Measurements from ENCODE around the gene SYS1.
A peak's percentile ranks its signal among the peaks of the same experiment; 100 is the strongest.

Gene SYS1

GRCh38 chr20:45373353-45374100, 10.6 kb downstream of the SYS1 start:
- Histone ChIP-seq H3K4me1 (ENCODE audit: control insufficient read depth in 1 of 2, insufficient read depth in 1 of 2, low read depth in 1 of 2, low read length in 1 of 2) (peaks cover 24 to 29% of the 10 kb centered on the region in 2 experiments), H3K4me3 (ENCODE audit: low read depth in 1 of 2, low read length in 1 of 2) (peak overlapping the region; percentile 63), H3K9me3 (no peaks in the 10 kb centered on the region), H3K27ac (peak overlapping the region; percentile 50), H3K36me3 (no peaks in the 10 kb centered on the region), H3K27me3 (peaks cover 10% of the 10 kb centered on the region)
- TF ChIP-seq CTCF (IDR thresholded peaks at IDR 0.05): peak; percentile 86

GRCh38 chr20:45374101-45374467, 11.1 kb downstream of the SYS1 start:
- no peak overlapping the region for H3K27ac ChIP-seq
- no peak for TF ChIP-seq CTCF (IDR thresholded peaks at IDR 0.05)
- H3K4me3 ChIP-seq (ENCODE audit: low read depth in 1 of 2, low read length in 1 of 2): peak overlapping the region; percentile 63
- H3K27me3 ChIP-seq: peaks cover 10% of the 10 kb centered on the region
- H3K9me3 ChIP-seq: no peaks in the 10 kb centered on the region
- peaks cover 18 to 24% of the 10 kb centered on the region in 2 experiments for H3K4me1 ChIP-seq (ENCODE audit: control insufficient read depth in 1 of 2, insufficient read depth in 1 of 2, low read depth in 1 of 2, low read length in 1 of 2)
- no peaks in the 10 kb centered on the region for H3K36me3 ChIP-seq

DNA sequence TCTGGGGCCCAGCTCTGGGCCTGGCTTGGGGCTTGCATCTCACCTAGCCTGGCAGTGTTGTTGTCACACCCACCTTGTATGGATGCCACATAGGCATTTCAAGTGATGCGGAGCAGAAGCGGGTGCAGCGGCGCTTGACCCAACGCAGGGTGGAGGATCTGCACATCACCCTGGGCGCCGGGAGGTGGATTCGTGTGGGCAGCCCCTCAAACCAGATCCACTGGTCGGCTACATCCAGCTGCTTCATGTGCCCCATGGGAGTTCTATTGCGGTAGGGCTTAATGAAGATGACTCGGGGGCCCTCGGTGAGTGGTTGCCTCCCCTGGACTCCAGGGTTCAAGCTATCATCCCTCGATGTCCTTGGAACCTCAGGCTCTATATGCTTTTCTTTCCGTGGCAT, 12.0 kb downstream of the SYS1 start:
- H3K27me3 ChIP-seq: peaks cover 10% of the 10 kb centered on the region
- H3K27ac ChIP-seq: no peak overlapping the region
- no peak overlapping the region for H3K4me3 ChIP-seq (ENCODE audit: low read depth in 1 of 2, low read length in 1 of 2)
- no peak for TF ChIP-seq CTCF (IDR thresholded peaks at IDR 0.05)
- H3K9me3 ChIP-seq: no peaks in the 10 kb centered on the region
- peaks cover 17 to 19% of the 10 kb centered on the region in 2 experiments for H3K4me1 ChIP-seq (ENCODE audit: control insufficient read depth in 1 of 2, insufficient read depth in 1 of 2, low read depth in 1 of 2, low read length in 1 of 2)
- H3K36me3 ChIP-seq: no peaks in the 10 kb centered on the region

DNA sequence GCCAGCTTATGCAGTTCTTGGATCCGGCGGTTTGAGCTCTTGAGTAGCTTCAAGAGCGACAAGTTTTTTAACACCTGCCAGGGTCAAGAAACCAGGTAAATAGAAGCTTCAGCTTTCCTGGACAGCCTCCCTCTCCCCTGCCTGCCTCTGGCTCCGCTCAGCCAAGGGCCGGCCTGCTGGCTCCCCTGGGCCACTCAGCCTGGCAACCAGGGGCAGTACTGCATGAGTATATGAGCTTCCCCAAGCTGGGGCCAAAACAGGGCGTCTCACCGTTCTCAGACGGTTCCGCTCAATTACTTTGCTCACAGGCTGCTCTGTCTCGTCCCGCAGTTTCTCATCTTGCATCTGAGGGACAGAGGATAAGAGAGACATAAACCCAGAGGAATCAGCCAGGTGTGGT, 14.3 kb downstream of the SYS1 start:
- peaks cover 17 to 18% of the 10 kb centered on the region in 2 experiments for H3K4me1 ChIP-seq (ENCODE audit: control insufficient read depth in 1 of 2, insufficient read depth in 1 of 2, low read depth in 1 of 2, low read length in 1 of 2)
- H3K36me3 ChIP-seq: no peaks in the 10 kb centered on the region
- H3K4me3 ChIP-seq (ENCODE audit: low read depth in 1 of 2, low read length in 1 of 2): no peak overlapping the region
- TF ChIP-seq CTCF (IDR thresholded peaks at IDR 0.05): no peak
- H3K9me3 ChIP-seq: no peaks in the 10 kb centered on the region
- H3K27ac ChIP-seq: no peak overlapping the region
- peaks cover 10% of the 10 kb centered on the region for H3K27me3 ChIP-seq

DNA sequence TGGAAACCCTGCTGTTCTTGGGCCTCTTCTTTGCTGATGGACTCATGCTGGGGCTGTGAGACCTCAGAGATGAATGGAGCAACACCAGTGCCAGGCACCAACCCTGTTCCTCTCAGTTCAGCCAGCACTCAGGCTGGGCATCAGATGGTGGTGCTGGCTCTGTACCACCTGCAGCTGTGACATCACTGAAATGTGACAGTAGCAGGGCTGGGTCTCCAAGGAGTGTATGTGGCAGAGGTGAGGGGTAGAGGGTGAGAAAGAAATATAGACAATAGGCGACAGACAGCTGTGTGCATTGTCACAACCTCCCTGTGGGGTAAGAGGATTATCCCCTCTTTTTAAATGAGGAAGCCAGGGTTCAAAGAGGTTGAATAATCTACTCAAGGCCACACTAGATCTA, 15.2 kb downstream of the SYS1 start, which contains the start of gene TP53TG5:
Gene TP53TG5, minus strand, starts transcription at position 135 of the 400 bp plus-strand sequence. Its CDS starts 89 bp downstream, at position 46.
- no peak for TF ChIP-seq CTCF (IDR thresholded peaks at IDR 0.05)
- Histone ChIP-seq H3K36me3 (no peaks in the 10 kb centered on the region), H3K9me3 (no peaks in the 10 kb centered on the region), H3K27me3 (peaks cover under 1% of the 10 kb centered on the region), H3K27ac (no peak within 1 kb of the TSS), H3K4me3 (ENCODE audit: low read depth in 1 of 2, low read length in 1 of 2) (no peak within 1 kb of the TSS), H3K4me1 (ENCODE audit: control insufficient read depth in 1 of 2, insufficient read depth in 1 of 2, low read depth in 1 of 2, low read length in 1 of 2) (peaks cover 8 to 9% of the 10 kb centered on the region in 2 experiments)

All from neutrophil (primary cell).